Activated CD4-positive, CD25-positive, alpha-beta regulatory T cell treated with anti-CD3 and anti-CD28 coated beads, Interleukin-2, amount 50 U/mL, for 16 hours (primary cell): ENCODE data around the gene BROX.
"Not testable (repeated sequence)": the region's sequence is repeated elsewhere in the genome, so short reads cannot be mapped to it uniquely, and the experiment has no call there.

Source experiments
- DNase-seq: peaks from one replicate; pipeline ENCODE4 v3.0.0-alpha.2; 2020; ENCODE audit warnings: low read depth, low spot score

BROX gene

GRCh38 chr1:222730866-222731265 is 18.5 kb downstream of the BROX start:
- no peak for DNase-seq

GRCh38 chr1:222732216-222733159 is 20.1 kb downstream of the BROX start:
- no peak for DNase-seq

- no peak for DNase-seq
These were observed 22.4 kb downstream of the BROX start for GRCh38 chr1:222734740-222735139.

GRCh38 chr1:222736470-222736869 is 24.1 kb downstream of the BROX start:
- no peak for DNase-seq

GRCh38 chr1:222736972-222737371 is 24.6 kb downstream of the BROX start, which contains the start of gene FAM177B:
TSS of gene FAM177B (plus strand) at chr1:222737202. CDS start at chr1:222746546, 9,344 bp downstream.
- no peak for DNase-seq

GRCh38 chr1:222739465-222739864 is 27.1 kb downstream of the BROX start:
- no peak for DNase-seq

GRCh38 chr1:222739929-222740328 is 27.6 kb downstream of the BROX start:
- DNase-seq, result no peak

GRCh38 chr1:222741630-222742457 is 29.5 kb downstream of the BROX start:
- DNase-seq, result not testable (repeated sequence)

- DNase-seq, result no peak
These were observed 37.6 kb downstream of the BROX start for GRCh38 chr1:222749927-222750326.

GRCh38 chr1:222750651-222751050 is 38.3 kb downstream of the BROX start:
- no peak for DNase-seq

GRCh38 chr1:222751255-222751654 is 38.9 kb downstream of the BROX start:
- DNase-seq, result no peak

- no peak for DNase-seq
These were observed 42.2 kb downstream of the BROX start for GRCh38 chr1:222754366-222755139.

GRCh38 chr1:222757646-222758268 is 45.4 kb downstream of the BROX start:
- DNase-seq, result no peak

- no peak for DNase-seq
These were observed 47.2 kb downstream of the BROX start for GRCh38 chr1:222759451-222760035.

GRCh38 chr1:222761083-222761482 is 48.7 kb downstream of the BROX start:
- no peak for DNase-seq

GRCh38 chr1:222762178-222762577 is 49.8 kb downstream of the BROX start:
- DNase-seq, result not testable (repeated sequence)

GRCh38 chr1:222767152-222767571 is 54.8 kb downstream of the BROX start:
- DNase-seq, result no peak

- no peak for DNase-seq
These were observed 56.2 kb downstream of the BROX start for GRCh38 chr1:222768592-222768991.

GRCh38 chr1:222769181-222769580 is 56.8 kb downstream of the BROX start:
- DNase-seq, result no peak

- no peak for DNase-seq
These were observed 57.7 kb downstream of the BROX start for GRCh38 chr1:222769971-222770620.
